GM21360 (cell line): ENCODE measurements around the gene GIMAP6.
"Not testable (repeated sequence)": the region's sequence is repeated elsewhere in the genome, so short reads cannot be mapped to it uniquely, and the experiment has no call there.

Experiments used
- ATAC-seq: cut with Tn5 transposase; IDR thresholded peaks from one replicate; pipeline ENCODE4 v1.9.1; 2021; ENCODE audit warnings: mild to moderate bottlenecking, moderate library complexity; ENCODE audit not compliant: unreplicated experiment

The GIMAP6 gene

GRCh38 chr7:150631866-150632864 is at the start of gene GIMAP6:
GIMAP6 (minus strand) TSS chr7:150632385; CDS start chr7:150630142, 2,243 bp downstream.
- ATAC-seq, result peak; percentile 61

GRCh38 chr7:150680364-150680763 is 48.2 kb upstream of the GIMAP6 start:
- not testable (repeated sequence) for ATAC-seq

- ATAC-seq, result not testable (repeated sequence)
Observed at GRCh38 chr7:150678601-150679000, 46.4 kb upstream of the GIMAP6 start.

- not testable (repeated sequence) for ATAC-seq
Observed at GRCh38 chr7:150676854-150677253, 44.7 kb upstream of the GIMAP6 start.

GRCh38 chr7:150676276-150676675 is 44.1 kb upstream of the GIMAP6 start:
- ATAC-seq, result not testable (repeated sequence)

GRCh38 chr7:150675714-150676113 is 43.5 kb upstream of the GIMAP6 start:
- no peak for ATAC-seq

- not testable (repeated sequence) for ATAC-seq
Observed at GRCh38 chr7:150671798-150672585, 39.8 kb upstream of the GIMAP6 start.

GRCh38 chr7:150668977-150669376 is 36.8 kb upstream of the GIMAP6 start:
- ATAC-seq, result no peak

- peak; percentile 75 for ATAC-seq
Observed at GRCh38 chr7:150668472-150668911, 36.3 kb upstream of the GIMAP6 start.

- no peak for ATAC-seq
Observed at GRCh38 chr7:150666412-150666811, 34.2 kb upstream of the GIMAP6 start.

- no peak for ATAC-seq
Observed at GRCh38 chr7:150665896-150666295, 33.7 kb upstream of the GIMAP6 start.

GRCh38 chr7:150665089-150665748 is 33.0 kb upstream of the GIMAP6 start:
- ATAC-seq, result no peak

- ATAC-seq, result no peak
Observed at GRCh38 chr7:150663802-150664494, 31.8 kb upstream of the GIMAP6 start.

GRCh38 chr7:150662821-150663220 is 30.6 kb upstream of the GIMAP6 start:
- ATAC-seq, result not testable (repeated sequence)

- ATAC-seq, result no peak
Observed at GRCh38 chr7:150660939-150661613, 28.9 kb upstream of the GIMAP6 start.

- no peak for ATAC-seq
Observed at GRCh38 chr7:150657526-150657925, 25.3 kb upstream of the GIMAP6 start.

- no peak for ATAC-seq
Observed at GRCh38 chr7:150656047-150656446, 23.9 kb upstream of the GIMAP6 start.

- ATAC-seq, result no peak
Observed at GRCh38 chr7:150654692-150655091, 22.5 kb upstream of the GIMAP6 start.

- ATAC-seq, result no peak
Observed at GRCh38 chr7:150649080-150649385, 16.8 kb upstream of the GIMAP6 start.
